ENCODE data around the gene TBX2.

The TBX2 gene

GRCh38 chr17:61368049-61368831 lies 31.4 kb upstream of the TBX2 start:
- DNase-seq: no peak

DNA sequence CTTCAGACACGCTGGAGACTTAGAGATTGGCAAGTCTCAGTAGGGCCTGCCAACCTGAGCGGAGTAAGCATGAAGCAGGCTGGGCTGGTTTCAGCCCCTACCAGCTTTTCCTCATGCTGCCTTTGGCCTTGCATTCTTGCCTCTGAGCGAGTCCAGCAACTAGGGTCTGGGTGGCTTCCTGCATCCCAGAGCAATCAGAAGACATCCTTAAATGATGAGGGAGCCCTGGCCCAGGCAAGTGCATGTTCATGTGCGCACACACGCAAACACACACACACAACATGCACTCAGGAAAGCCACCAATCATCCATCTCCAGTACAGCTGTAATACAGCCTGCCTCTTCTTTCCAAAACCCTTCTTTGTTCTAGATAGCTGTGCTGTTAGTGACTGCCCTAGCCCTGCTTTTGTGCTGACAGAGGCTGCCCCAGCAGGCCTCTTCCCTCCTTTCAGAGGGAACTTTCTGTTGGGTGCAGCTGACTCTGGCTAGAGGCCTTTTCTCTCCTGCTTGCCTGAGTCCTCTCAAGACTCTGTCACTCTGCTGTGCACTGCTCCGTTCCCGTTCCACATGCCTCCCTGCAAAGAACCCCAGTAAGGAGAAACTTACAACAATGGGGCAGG lies 30.7 kb upstream of the TBX2 start:
- DNase-seq: no peak

DNA sequence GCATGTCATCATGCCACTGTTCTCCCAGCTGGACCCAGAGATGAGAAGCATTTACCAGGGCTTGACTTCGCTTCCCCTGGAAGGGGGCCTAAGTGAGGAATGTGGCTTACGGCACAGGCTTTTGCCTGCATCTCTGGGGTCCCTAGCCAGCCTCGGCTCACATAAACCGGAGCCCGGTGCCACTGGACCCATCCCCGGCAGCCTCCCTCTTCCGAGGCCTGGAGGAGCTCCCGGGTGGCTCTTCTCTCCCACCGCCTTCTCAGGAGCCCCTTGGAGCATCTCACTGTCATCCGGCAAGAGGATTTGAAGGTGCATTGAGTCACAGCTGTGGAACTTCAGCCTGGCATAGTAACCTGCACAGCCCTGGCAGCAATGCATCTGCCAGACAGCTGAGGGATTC lies 29.9 kb upstream of the TBX2 start:
- no peak for DNase-seq

GRCh38 chr17:61371179-61371578 lies 28.5 kb upstream of the TBX2 start:
- no peak for DNase-seq

- DNase-seq: no peak
Measured at GRCh38 chr17:61371606-61372005, 28.0 kb upstream of the TBX2 start.

DNA sequence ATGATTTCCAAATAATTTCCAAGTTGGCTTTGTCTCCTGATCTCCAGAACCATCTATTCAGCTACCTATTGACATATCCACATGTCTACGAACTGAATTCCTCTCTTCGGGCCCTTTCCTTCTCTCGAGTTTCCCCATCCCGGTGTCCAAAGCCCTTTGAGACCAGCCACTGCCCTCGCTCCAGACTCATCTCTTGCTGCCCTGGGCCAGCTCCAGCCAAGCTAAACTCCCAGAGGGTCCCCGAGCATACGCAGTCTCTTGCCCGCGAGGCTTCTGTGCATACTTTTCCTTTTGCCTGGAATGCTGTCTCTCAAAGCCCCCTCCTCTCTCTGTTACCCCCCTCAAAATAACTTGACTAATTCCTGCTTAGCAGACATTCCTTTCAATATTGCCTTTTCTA lies 27.2 kb upstream of the TBX2 start:
- DNase-seq: no peak

GRCh38 chr17:61376931-61377838 lies 22.5 kb upstream of the TBX2 start:
- no peak for DNase-seq

DNA sequence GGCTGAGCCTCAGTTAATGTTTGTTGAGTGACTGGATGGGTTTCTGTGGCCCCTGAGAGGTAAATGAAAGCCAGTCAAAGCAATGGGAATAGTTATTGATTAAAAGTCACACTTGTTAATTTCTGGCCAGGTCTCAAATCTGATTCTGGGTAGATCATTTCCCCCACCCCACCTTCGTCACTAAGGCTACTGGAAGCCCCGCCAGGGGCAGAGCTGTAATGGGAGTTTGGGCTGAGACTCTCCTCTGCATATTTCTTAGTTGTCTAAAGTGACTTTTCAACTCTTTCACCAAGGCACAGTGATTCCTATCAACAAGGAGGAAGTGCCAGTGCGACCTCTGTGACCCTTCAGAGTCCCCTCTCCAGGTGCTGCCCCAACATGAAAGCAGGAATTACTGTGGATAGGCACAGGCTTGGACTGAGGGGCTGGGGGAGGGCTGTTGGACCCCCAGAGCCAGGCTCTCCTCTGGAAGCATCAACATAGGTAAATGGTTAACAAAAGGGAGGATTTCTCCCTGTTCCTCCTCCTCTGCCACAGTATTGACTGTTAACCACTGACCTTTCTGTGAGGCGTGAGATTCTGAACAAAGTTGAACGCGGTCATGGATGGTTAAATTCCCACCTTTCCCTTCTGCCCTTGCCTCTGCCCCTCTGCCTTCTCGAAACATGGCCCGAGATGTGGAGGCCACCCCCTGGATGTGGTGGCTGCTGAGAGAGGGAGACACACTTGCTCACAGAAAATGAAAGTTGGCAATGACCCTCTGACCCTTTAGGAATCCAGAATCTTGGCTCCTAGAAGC lies 20.8 kb upstream of the TBX2 start:
- no peak for DNase-seq

DNA sequence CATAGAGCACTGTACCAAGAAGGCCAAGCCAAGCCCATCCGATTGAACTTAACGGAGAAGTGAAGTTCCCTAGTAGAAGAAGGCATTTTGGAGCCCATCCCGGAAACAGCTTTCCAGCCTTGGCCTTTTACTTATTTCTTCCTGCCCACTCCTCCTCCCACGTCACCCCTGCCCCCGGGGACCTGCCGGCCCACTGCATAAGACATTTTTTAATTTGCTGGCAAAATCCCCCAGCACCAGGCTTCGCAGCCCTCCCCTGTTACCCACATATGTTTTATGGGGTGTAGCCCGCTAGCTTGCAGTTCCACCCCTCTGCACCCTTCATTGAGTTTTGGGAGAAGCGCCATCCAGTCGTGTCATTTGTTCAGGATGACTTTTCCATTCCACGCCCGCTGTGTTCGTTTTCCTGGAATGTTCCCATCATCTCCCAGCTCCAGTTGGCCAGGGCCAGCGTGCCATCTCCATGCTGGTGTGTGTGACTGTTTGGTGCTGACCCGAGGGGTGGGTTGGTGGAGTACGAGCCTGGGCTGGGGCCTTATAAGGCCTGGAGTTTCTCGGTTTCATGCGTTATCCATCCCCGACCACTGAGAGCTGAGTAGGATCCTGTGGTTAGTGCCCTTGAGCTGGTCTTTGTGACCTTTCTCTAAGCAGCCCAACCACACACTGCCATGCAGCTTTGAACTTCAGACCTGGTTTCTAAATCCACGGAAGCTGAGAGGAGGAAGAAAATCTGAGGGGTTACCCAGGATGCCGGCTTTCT lies 20.0 kb upstream of the TBX2 start:
- DNase-seq: no peak

DNA sequence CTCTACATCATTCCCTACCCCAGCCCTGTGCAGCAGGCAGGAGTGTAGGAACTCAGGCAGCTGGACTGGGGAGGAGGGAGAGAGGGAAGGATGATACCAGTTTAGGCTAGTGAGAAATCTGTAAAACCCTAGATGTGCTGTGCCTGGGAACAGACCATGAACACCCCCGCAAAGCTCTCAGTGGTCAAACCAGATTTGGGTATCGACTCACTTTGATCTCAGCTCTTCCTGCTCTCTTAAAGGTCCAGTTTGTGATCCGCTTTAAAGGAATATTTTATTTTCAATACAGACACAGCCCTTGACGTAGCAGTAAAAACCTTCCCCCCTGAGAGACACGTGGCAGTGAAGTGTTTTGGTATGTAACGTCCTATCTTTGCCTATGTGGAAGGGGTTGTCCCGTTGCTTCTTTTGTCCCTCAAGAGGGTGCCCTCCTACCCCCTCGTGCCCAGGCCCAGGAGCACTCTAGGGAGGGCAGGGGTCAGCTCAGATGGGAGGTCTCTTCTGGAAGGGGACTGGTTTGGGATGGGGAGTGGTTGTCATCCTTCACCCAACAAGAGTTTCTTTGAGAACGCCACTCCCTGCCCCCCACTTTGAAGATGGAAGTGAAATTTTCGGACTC lies 19.3 kb upstream of the TBX2 start:
- no peak for DNase-seq

- peak in 7 of 56 donors; percentile 9 to 30 (median 15) for DNase-seq
Measured at GRCh38 chr17:61380836-61381525, 18.7 kb upstream of the TBX2 start.

- no peak for DNase-seq
Measured at GRCh38 chr17:61381537-61381936, 18.1 kb upstream of the TBX2 start.

DNA sequence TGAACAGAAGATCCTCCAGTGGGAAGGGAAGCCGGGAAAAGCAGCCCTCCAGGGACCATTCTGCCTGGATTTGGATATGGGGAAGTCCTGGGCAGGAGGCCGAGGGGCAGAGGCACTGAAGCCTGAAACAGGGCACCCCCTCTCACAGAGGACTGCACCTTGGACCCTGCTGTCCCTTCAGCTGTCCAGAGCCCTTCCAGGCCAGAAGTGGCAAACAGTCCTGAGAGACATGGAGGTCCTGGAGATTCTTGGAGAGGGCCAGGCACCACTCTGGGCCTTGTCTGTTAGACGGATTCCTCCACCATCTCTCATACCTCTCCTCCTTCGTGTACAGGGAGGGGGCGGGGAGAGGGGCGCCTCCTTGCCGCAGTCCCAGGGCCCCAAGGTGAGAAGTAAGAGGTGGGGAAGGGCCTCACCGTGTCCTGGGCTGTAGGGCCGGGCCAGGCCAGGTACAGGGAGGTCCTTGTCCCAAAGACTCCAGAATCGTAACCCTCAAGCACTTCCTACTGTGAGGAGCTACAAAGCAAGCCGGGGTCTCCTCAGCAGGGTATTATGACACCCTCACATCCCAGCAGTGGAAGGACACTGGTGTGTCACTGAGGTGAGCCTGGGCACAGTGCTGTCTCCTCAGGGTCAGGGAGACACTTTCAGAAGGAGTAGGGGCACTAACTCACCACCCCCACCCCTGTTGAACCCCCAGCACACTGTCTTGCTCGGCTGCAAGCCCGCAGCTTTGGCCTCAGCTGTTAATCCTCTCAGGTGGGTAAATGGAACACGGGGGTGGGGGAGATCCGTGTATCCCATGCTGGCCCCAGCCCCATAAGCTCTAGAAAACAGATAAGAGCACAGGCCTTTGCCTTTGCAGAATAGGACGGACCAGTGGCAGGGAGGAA lies 16.6 kb upstream of the TBX2 start:
- DNase-seq: no peak

DNA sequence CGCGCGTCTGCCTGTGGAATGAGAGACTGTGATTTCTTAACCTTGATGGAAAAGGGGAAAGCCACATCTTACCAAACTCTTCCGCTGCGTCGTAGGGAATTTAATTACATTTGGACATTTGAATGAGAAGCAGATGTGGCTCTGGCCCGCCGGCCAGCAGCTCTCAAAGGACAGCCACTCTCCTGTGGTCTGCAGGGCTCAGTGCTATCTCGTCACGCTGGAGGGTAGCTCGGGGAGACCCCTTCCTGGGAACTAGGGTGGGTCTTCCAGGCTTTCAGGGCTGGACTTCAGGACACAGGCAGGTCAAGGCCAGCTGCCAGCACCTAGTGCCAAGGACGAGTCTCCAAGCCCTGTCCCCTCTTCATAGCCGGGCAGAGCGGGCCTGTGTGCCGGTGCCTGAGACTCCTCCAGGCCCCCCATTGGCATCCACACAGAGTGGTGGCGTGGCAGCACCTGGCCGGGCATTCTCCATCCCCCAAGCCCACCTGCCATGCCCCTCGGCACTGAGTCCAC lies 15.9 kb upstream of the TBX2 start:
- no peak for DNase-seq

DNA sequence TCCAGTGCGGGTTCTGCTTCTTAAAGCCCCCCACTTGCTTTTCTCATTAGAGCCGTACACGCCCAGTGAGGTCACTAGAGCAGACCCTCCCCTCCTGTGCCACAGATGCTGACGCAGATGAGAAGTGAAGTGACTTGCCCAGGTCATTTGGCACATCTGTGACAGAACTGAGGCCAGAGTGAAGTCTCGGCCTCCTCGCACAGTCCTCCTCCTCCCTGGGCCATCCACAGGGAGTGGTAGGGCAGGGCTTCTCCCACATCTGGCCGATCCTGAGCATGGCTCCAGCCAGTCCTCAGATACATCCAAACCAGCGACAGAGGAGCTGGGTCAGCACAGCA lies 15.3 kb upstream of the TBX2 start:
- no peak for DNase-seq

- DNase-seq: no peak
Measured at GRCh38 chr17:61384692-61385576, 14.7 kb upstream of the TBX2 start.

GRCh38 chr17:61385577-61386236 lies 13.9 kb upstream of the TBX2 start:
- no peak for DNase-seq

Data from nucleus accumbens (tissue), 56 donors.